H9 (cell line): ENCODE data around the gene SLCO1C1. TPM values are rescaled to one million over a fixed set of nuclear protein-coding genes. Genes with fewer than 3 reads are reported as not detected.

ENCODE experiments used
- DNase-seq: peaks from one replicate; pipeline ENCODE4 v3.0.0-alpha.2; 2017
- H2AFZ ChIP-seq: one replicate; pipeline ENCODE4 v1.6.1; 2013; ENCODE audit warnings: mild to moderate bottlenecking, low read length, control low read depth, moderate library complexity
- H2AK5ac ChIP-seq: 2 replicates; pipeline ENCODE4 v1.6.1; 2013; ENCODE audit warnings: low read length, control low read depth, mixed read lengths; ENCODE audit not compliant: insufficient read length
- H2BK120ac ChIP-seq: one replicate; pipeline ENCODE4 v1.6.1; 2013; ENCODE audit warnings: low read depth, mild to moderate bottlenecking, low read length, control low read depth, inconsistent platforms; ENCODE audit not compliant: poor library complexity, severe bottlenecking
- H2BK12ac ChIP-seq: 2 replicates; pipeline ENCODE4 v1.6.1; 2013; ENCODE audit warnings: low read length, control low read depth, mixed read lengths, low read depth; ENCODE audit not compliant: insufficient read length
- H2BK15ac ChIP-seq: 2 replicates; pipeline ENCODE4 v1.6.1; 2013; ENCODE audit warnings: low read depth, low read length, control low read depth
- H2BK20ac ChIP-seq: one replicate; pipeline ENCODE4 v1.6.1; 2013; ENCODE audit warnings: low read depth, mild to moderate bottlenecking, low read length, control low read depth, inconsistent platforms; ENCODE audit not compliant: poor library complexity, severe bottlenecking
- H2BK5ac ChIP-seq: 2 replicates; pipeline ENCODE4 v1.6.1; 2013; ENCODE audit warnings: low read length, control low read depth, mixed read lengths; ENCODE audit not compliant: insufficient read length
- H3K14ac ChIP-seq: 2 replicates; pipeline ENCODE4 v1.6.1; 2013; ENCODE audit warnings: low read length, control low read depth; ENCODE audit not compliant: insufficient read depth
- H3K18ac ChIP-seq: 2 replicates; pipeline ENCODE4 v1.6.1; 2013; ENCODE audit warnings: low read depth, mild to moderate bottlenecking, mixed read lengths, low read length, control low read depth; ENCODE audit not compliant: insufficient read length
- H3K23ac ChIP-seq: 2 replicates; pipeline ENCODE4 v1.6.1; 2013; ENCODE audit warnings: low read length, control low read depth, mixed read lengths, low read depth; ENCODE audit not compliant: insufficient read length
- H3K23me2 ChIP-seq: 2 replicates; pipeline ENCODE4 v1.6.1; 2013; ENCODE audit warnings: low read depth, mild to moderate bottlenecking, mixed read lengths, low read length, control low read depth; ENCODE audit not compliant: insufficient read length, poor library complexity, severe bottlenecking
- H3K27ac ChIP-seq: 2 replicates; pipeline ENCODE4 v1.5.1; 2013; ENCODE audit warnings: low read length, control low read depth, mixed read lengths, low read depth; ENCODE audit not compliant: insufficient read length
- H3K27me3 ChIP-seq: 2 replicates; pipeline ENCODE4 v1.6.1; 2013; ENCODE audit warnings: low read length, control low read depth, inconsistent platforms; ENCODE audit not compliant: insufficient read depth
- H3K4ac ChIP-seq: 2 replicates; pipeline ENCODE4 v1.6.1; 2013; ENCODE audit warnings: low read depth, mild to moderate bottlenecking, control low read depth, inconsistent platforms, low read length, moderate library complexity
- H3K4me1 ChIP-seq: 2 replicates; pipeline ENCODE4 v1.6.1; 2013; ENCODE audit warnings: low read length, control low read depth, inconsistent platforms; ENCODE audit not compliant: insufficient read depth
- H3K4me2 ChIP-seq: 2 replicates; pipeline ENCODE4 v1.6.1; 2013; ENCODE audit warnings: low read length, control low read depth, mixed read lengths; ENCODE audit not compliant: insufficient read length, insufficient read depth
- H3K56ac ChIP-seq: 2 replicates; pipeline ENCODE4 v1.6.1; 2013; ENCODE audit warnings: low read depth, mild to moderate bottlenecking, mixed read lengths, low read length, control low read depth; ENCODE audit not compliant: insufficient read length
- H3K79me1 ChIP-seq: 2 replicates; pipeline ENCODE4 v1.6.1; 2013; ENCODE audit warnings: low read depth, mild to moderate bottlenecking, moderate library complexity, low read length, control low read depth, inconsistent platforms; ENCODE audit not compliant: insufficient read depth, poor library complexity, severe bottlenecking
- H3K79me2 ChIP-seq: 2 replicates; pipeline ENCODE4 v1.6.1; 2013; ENCODE audit warnings: low read length, control low read depth, inconsistent platforms; ENCODE audit not compliant: insufficient read depth
- H3K9ac ChIP-seq: 2 replicates; pipeline ENCODE4 v1.6.1; 2013; ENCODE audit warnings: low read length, control low read depth, mixed read lengths; ENCODE audit not compliant: insufficient read length; ENCODE audit errors: extremely low read depth
- H3K9me3 ChIP-seq: one replicate; pipeline ENCODE4 v1.6.1; 2013; ENCODE audit warnings: low read depth, low read length, inconsistent platforms; ENCODE audit not compliant: control insufficient read depth
- H3T11ph ChIP-seq: one replicate; pipeline ENCODE4 v1.6.1; 2013; ENCODE audit warnings: mild to moderate bottlenecking, low read length, control low read depth, inconsistent platforms
- H4K20me1 ChIP-seq: one replicate; pipeline ENCODE4 v1.6.1; 2013; ENCODE audit not compliant: control insufficient read depth, insufficient read length, insufficient read depth
- H4K5ac ChIP-seq: 2 replicates; pipeline ENCODE4 v1.6.1; 2013; ENCODE audit warnings: low read depth, mild to moderate bottlenecking, mixed read lengths, low read length, control low read depth; ENCODE audit not compliant: insufficient read length
- H4K8ac ChIP-seq: replicated peaks from 2 replicates; pipeline ENCODE4 v1.6.1; 2013; ENCODE audit warnings: low read length, control low read depth, mixed read lengths, low read depth; ENCODE audit not compliant: insufficient read length
- H4K91ac ChIP-seq: 2 replicates; pipeline ENCODE4 v1.6.1; 2013; ENCODE audit warnings: low read depth, mild to moderate bottlenecking, moderate library complexity, mixed read lengths, low read length, control low read depth; ENCODE audit not compliant: insufficient read length
- H3K27ac Mint-ChIP-seq, 3 experiments: 2 replicates in 2 of 3; 3 replicates in 1 of 3; pipeline ENCODE4 v1.8.0; 2020 to 2021; ENCODE audit warnings: mixed read lengths in 3 of 3, mild to moderate bottlenecking in 1 of 3, moderate library complexity in 1 of 3
- H3K27me3 Mint-ChIP-seq: 2 replicates; pipeline ENCODE4 v1.8.0; 2021; ENCODE audit warnings: low read depth, mild to moderate bottlenecking, moderate library complexity, mixed read lengths
- H3K36me3 Mint-ChIP-seq, 3 experiments: 2 replicates in 2 of 3; 3 replicates in 1 of 3; pipeline ENCODE4 v1.8.0; 2020 to 2021; ENCODE audit warnings: low read depth in 3 of 3, mixed read lengths in 3 of 3; ENCODE audit not compliant: insufficient read depth in 1 of 3
- H3K4me1 Mint-ChIP-seq, 2 experiments: 2 replicates each; pipeline ENCODE4 v1.8.0; 2020; ENCODE audit warnings: mixed read lengths in 2 of 2
- H3K4me3 Mint-ChIP-seq, 2 experiments: 2 replicates in 1 of 2; 3 replicates in 1 of 2; pipeline ENCODE4 v1.8.0; 2020 to 2021; ENCODE audit warnings: mild to moderate bottlenecking in 2 of 2, mixed read lengths in 2 of 2, moderate library complexity in 1 of 2
- H3K9me3 Mint-ChIP-seq, 2 experiments: 2 replicates in 1 of 2; 3 replicates in 1 of 2; pipeline ENCODE4 v1.8.0; 2020; ENCODE audit warnings: mild to moderate bottlenecking in 2 of 2, mixed read lengths in 2 of 2, moderate library complexity in 1 of 2
- CTCF ChIP-seq: fragments of 200-600 bp; sonication (generic); conservative IDR thresholded peaks from 3 replicates; pipeline ENCODE4 v1.8.0; 2021; ENCODE audit warnings: antibody characterized with exemption, mild to moderate bottlenecking
- WGBS: extraction: QIAGEN DNeasy Blood & Tissue Kit; methylation state at CpG from one replicate; pipeline ENCODE4 v1.1.7; 2013; ENCODE audit warnings: missing lambda C conversion rate, low lambda C conversion rate, mixed read lengths; ENCODE audit not compliant: insufficient read length; ENCODE audit errors: extremely low coverage; 5-methylcytosine and 5-hydroxymethylcytosine counted together
- total RNA-seq: library from RNA; stranded (reverse); gene quantifications from 2 replicates; pipeline ENCODE4 v1.2.1, GENCODE V29; 2021

The SLCO1C1 gene
- total RNA-seq, 1 experiment from 2014 or later, result not detected

DNA sequence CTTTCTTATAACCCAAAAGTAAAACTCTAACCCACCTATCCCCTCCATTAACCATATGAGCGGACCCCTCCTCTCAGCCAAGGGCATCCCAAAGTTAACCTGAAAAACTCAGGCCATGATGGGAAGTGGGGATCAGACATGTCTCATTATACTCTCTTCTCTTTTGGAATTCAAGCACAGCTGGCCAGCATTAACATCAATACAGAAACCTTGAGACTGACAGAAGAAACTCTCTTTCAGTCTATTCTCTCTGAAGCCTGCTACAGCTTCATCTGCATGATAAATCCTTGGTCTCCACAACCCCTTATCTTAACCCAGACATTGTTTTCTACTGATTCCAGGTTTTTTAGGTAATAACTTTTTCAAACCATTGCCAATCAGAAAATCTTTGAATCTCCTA lies 97.8 kb downstream of the SLCO1C1 start:
- H3K56ac ChIP-seq, result no peak overlapping the region
- H3K9me3 ChIP-seq, result no peaks in the 10 kb centered on the region
- peak overlapping the region in 2 of 3 experiments; percentile 17 to 41; a peak in 1 of 7 replicates for H3K27ac Mint-ChIP-seq
- no peaks in the 10 kb centered on the region for H3K27me3 Mint-ChIP-seq
- H3K27ac ChIP-seq, result no peak overlapping the region
- DNase-seq, result no peak
- no peak overlapping the region for H2AFZ ChIP-seq
- H2AK5ac ChIP-seq, result no peak overlapping the region
- WGBS, result no CpG with 5 or more reads among the region's 1 CpG
- H3K36me3 Mint-ChIP-seq, result peaks cover 6 to 31% (median 13%) of the 10 kb centered on the region in 3 experiments; a peak in 6 of 7 replicates
- peaks cover 18 to 20% of the 10 kb centered on the region in 2 experiments for H3K9me3 Mint-ChIP-seq
- H4K5ac ChIP-seq, result no peak overlapping the region
- no peaks in the 10 kb centered on the region for H3K27me3 ChIP-seq
- no peak overlapping the region for H3K4me3 Mint-ChIP-seq
- H3K79me1 ChIP-seq, result no peaks in the 10 kb centered on the region
- H3K14ac ChIP-seq, result no peak overlapping the region
- H2BK5ac ChIP-seq, result no peak overlapping the region
- H3K23ac ChIP-seq, result no peak overlapping the region
- no peak overlapping the region for H2BK12ac ChIP-seq
- no peaks in the 10 kb centered on the region for H3K4me1 ChIP-seq
- no peak overlapping the region for H2BK15ac ChIP-seq
- no peak overlapping the region for H3K18ac ChIP-seq
- no peak overlapping the region for H4K8ac ChIP-seq
- H4K20me1 ChIP-seq, result no peaks in the 10 kb centered on the region
- no peak overlapping the region for H3T11ph ChIP-seq
- no peak overlapping the region for H2BK120ac ChIP-seq
- H3K4ac ChIP-seq, result no peak overlapping the region
- no peak overlapping the region for H4K91ac ChIP-seq
- H2BK20ac ChIP-seq, result no peak overlapping the region
- H3K4me1 Mint-ChIP-seq, result peaks cover 7 to 11% of the 10 kb centered on the region in 2 experiments
- no peaks in the 10 kb centered on the region for H3K79me2 ChIP-seq
- H3K9ac ChIP-seq, result no peak overlapping the region
- no peak for TF ChIP-seq CTCF
- H3K23me2 ChIP-seq, result no peaks in the 10 kb centered on the region
- H3K4me2 ChIP-seq, result no peak overlapping the region
